ENCODE measurements around the gene NAV2. TPM values are rescaled to one million over a fixed set of nuclear protein-coding genes. Genes with fewer than 3 reads are reported as not detected.

The NAV2 gene
- polyA plus RNA-seq, 1 donor from 2014 or later, result 3.0 TPM

GRCh38 chr11:19771463-19771862 lies 58.8 kb downstream of the NAV2 start (continued):
- TF ChIP-seq, protein P1, sequence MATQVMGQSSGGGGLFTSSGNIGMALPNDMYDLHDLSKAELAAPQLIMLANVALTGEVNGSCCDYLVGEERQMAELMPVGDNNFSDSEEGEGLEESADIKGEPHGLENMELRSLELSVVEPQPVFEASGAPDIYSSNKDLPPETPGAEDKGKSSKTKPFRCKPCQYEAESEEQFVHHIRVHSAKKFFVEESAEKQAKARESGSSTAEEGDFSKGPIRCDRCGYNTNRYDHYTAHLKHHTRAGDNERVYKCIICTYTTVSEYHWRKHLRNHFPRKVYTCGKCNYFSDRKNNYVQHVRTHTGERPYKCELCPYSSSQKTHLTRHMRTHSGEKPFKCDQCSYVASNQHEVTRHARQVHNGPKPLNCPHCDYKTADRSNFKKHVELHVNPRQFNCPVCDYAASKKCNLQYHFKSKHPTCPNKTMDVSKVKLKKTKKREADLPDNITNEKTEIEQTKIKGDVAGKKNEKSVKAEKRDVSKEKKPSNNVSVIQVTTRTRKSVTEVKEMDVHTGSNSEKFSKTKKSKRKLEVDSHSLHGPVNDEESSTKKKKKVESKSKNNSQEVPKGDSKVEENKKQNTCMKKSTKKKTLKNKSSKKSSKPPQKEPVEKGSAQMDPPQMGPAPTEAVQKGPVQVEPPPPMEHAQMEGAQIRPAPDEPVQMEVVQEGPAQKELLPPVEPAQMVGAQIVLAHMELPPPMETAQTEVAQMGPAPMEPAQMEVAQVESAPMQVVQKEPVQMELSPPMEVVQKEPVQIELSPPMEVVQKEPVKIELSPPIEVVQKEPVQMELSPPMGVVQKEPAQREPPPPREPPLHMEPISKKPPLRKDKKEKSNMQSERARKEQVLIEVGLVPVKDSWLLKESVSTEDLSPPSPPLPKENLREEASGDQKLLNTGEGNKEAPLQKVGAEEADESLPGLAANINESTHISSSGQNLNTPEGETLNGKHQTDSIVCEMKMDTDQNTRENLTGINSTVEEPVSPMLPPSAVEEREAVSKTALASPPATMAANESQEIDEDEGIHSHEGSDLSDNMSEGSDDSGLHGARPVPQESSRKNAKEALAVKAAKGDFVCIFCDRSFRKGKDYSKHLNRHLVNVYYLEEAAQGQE (IDR thresholded peaks at IDR 0.05; ENCODE audit: borderline replicate concordance), result no peak

DNA sequence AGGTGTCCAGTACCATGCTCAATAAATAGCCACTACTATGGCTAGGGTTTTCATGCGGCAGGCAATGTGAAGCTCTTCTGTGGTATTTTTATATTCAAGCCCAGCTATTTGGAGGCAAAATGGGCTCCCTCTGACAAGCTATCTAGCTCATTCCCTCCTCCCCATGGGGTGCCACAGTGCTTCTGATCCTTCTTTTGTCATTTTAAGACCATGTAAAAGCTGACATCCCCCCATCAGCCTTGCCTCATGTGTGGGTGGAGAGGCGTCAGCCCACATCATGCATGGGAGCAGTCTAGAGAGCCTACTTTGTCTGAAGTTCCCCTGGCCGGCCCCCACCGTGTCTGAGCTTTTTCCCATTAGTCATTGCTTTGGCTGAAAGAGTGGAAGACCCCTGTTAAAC lies 59.8 kb downstream of the NAV2 start:
- H3K27ac ChIP-seq (ENCODE audit: low read length), result no peak overlapping the region
- H4K20me1 ChIP-seq (ENCODE audit: insufficient read depth), result no peaks in the 10 kb centered on the region

GRCh38 chr11:19774329-19774728 lies 61.7 kb downstream of the NAV2 start:
- Histone ChIP-seq H3K27me3 (ENCODE audit: insufficient read depth, low read depth, low read length) (peaks cover 43% of the 10 kb centered on the region), H3K9me3 (ENCODE audit: low read length) (no peaks in the 10 kb centered on the region), H3K9ac (ENCODE audit: low read length) (no peak overlapping the region), H3K27ac (ENCODE audit: low read length) (no peak overlapping the region), H2AFZ (ENCODE audit: low read depth, low read length) (no peak overlapping the region), H4K20me1 (ENCODE audit: insufficient read depth) (no peaks in the 10 kb centered on the region), H3F3A (ENCODE audit: insufficient read depth, low read length, poor library complexity, severe bottlenecking) (no peaks in the 10 kb centered on the region), H3K36me3 (ENCODE audit: insufficient read depth, low read length) (no peaks in the 10 kb centered on the region), H3K79me2 (replicated peaks; ENCODE audit: insufficient read depth, low read length) (no peaks in the 10 kb centered on the region), H3K9me2 (ENCODE audit: insufficient read depth, low read length) (no peaks in the 10 kb centered on the region), H3K4me2 (ENCODE audit: low read length) (no peak overlapping the region), H3K4me3 (ENCODE audit: low read length) (no peak overlapping the region)
- TF ChIP-seq EP300 (conservative IDR thresholded peaks at IDR 0.05; ENCODE audit: poor library complexity, severe bottlenecking), result no peak
- no peak for TF ChIP-seq MXI1 (conservative IDR thresholded peaks at IDR 0.05; ENCODE audit: poor library complexity, severe bottlenecking)
- no peak for TF ChIP-seq SMC3 (conservative IDR thresholded peaks at IDR 0.05; ENCODE audit: poor library complexity)
- TF ChIP-seq, protein P1 (IDR thresholded peaks at IDR 0.05; ENCODE audit: borderline replicate concordance), result no peak
- TF ChIP-seq EZH2 (IDR thresholded peaks at IDR 0.05; ENCODE audit: borderline replicate concordance, insufficient read depth, low read length, poor library complexity, severe bottlenecking), result no peak
- no peak for TF ChIP-seq POLR2AphosphoS5 (IDR thresholded peaks at IDR 0.05)
- no peak for TF ChIP-seq RAD21 (conservative IDR thresholded peaks at IDR 0.05)
- no peak for TF ChIP-seq TAF1 (IDR thresholded peaks at IDR 0.05; ENCODE audit: low read depth)
- TF ChIP-seq, protein P2, sequence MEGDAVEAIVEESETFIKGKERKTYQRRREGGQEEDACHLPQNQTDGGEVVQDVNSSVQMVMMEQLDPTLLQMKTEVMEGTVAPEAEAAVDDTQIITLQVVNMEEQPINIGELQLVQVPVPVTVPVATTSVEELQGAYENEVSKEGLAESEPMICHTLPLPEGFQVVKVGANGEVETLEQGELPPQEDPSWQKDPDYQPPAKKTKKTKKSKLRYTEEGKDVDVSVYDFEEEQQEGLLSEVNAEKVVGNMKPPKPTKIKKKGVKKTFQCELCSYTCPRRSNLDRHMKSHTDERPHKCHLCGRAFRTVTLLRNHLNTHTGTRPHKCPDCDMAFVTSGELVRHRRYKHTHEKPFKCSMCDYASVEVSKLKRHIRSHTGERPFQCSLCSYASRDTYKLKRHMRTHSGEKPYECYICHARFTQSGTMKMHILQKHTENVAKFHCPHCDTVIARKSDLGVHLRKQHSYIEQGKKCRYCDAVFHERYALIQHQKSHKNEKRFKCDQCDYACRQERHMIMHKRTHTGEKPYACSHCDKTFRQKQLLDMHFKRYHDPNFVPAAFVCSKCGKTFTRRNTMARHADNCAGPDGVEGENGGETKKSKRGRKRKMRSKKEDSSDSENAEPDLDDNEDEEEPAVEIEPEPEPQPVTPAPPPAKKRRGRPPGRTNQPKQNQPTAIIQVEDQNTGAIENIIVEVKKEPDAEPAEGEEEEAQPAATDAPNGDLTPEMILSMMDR (IDR thresholded peaks at IDR 0.05; ENCODE audit: poor library complexity, severe bottlenecking), result no peak

More for the DNA sequence above, 59.8 kb downstream of the NAV2 start:
- H3K79me2 ChIP-seq (replicated peaks; ENCODE audit: insufficient read depth, low read length), result no peaks in the 10 kb centered on the region
- H3K9me2 ChIP-seq (ENCODE audit: insufficient read depth, low read length), result no peaks in the 10 kb centered on the region
- H3K4me3 ChIP-seq (ENCODE audit: low read length), result no peak overlapping the region
- H3K27me3 ChIP-seq (ENCODE audit: insufficient read depth, low read depth, low read length), result peaks cover 27% of the 10 kb centered on the region
- no peaks in the 10 kb centered on the region for H3K9me3 ChIP-seq (ENCODE audit: low read length)
- H3K9ac ChIP-seq (ENCODE audit: low read length), result no peak overlapping the region
- no peak overlapping the region for H2AFZ ChIP-seq (ENCODE audit: low read depth, low read length)
- no peaks in the 10 kb centered on the region for H3F3A ChIP-seq (ENCODE audit: insufficient read depth, low read length, poor library complexity, severe bottlenecking)
- H3K36me3 ChIP-seq (ENCODE audit: insufficient read depth, low read length), result no peaks in the 10 kb centered on the region
- no peak overlapping the region for H3K4me2 ChIP-seq (ENCODE audit: low read length)
- TF ChIP-seq, protein P1 (IDR thresholded peaks at IDR 0.05; ENCODE audit: borderline replicate concordance), result no peak

Measured in neural cell (in vitro differentiated cells).